GM12878 (cell line): ENCODE measurements around the gene LSM11. TPM values are rescaled to one million over a fixed set of nuclear protein-coding genes. Genes with fewer than 3 reads are reported as not detected.
"Not testable (repeated sequence)": the region's sequence is repeated elsewhere in the genome, so short reads cannot be mapped to it uniquely, and the experiment has no call there.

Experiments used
- ATAC-seq: fragments of 200-7000 bp; cut with Tn5 transposase; 3 replicates; pipeline ENCODE4 v1.9.1; 2020; ENCODE audit warnings: mild to moderate bottlenecking, moderate library complexity
- BruUV-seq: library from RNA; stranded (reverse); fragments of 400-500 nt; replicated peaks from 2 replicates; lab custom pipeline; 2021; lab: Mats Ljungman, UMichigan
- CTCF ChIA-PET: fragments of 300-600 bp; sonication (Branson Sonifier 250); formaldehyde crosslinking; extraction: SDS; loops from one replicate; lab custom pipeline; 2021; ENCODE audit warnings: inconsistent platforms; lab: Yijun Ruan, JAX
- POLR2A ChIA-PET: fragments of 350-600 bp; formaldehyde crosslinking; extraction: SDS; loops from one replicate; lab custom pipeline; 2021; ENCODE audit warnings: inconsistent platforms; lab: Charles Lee
- RAD21 ChIA-PET: fragments of 300-600 bp; sonication (Branson Sonifier 250); formaldehyde crosslinking; loops from one replicate; lab custom pipeline; 2023; ENCODE audit warnings: antibody characterized with exemption; ENCODE audit not compliant: unreplicated experiment; lab: Charles Lee
- SMC1A ChIA-PET: fragments of 300-600 bp; sonication (Branson Sonifier 250); formaldehyde crosslinking; loops from one replicate; lab custom pipeline; 2023; ENCODE audit not compliant: unreplicated experiment, uncharacterized antibody; lab: Charles Lee
- DNase-seq: peaks from one replicate; pipeline ENCODE4 v3.0.0-alpha.2; 2011; ENCODE audit warnings: low read depth, low spot score
- FAIRE-seq: peaks from 3 replicates; lab custom pipeline; 2011; peaks lifted over from hg19 to GRCh38; lab: Jason Lieb, UNC
- H2AFZ ChIP-seq: 2 replicates; pipeline ENCODE4 v1.6.0; 2011; ENCODE audit warnings: low read depth, low read length, control low read depth; ENCODE audit not compliant: control insufficient read depth
- H3K27ac ChIP-seq: 2 replicates; pipeline ENCODE4 v1.5.1; 2011; ENCODE audit warnings: control low read depth; ENCODE audit not compliant: control insufficient read depth, insufficient read depth
- H3K27me3 ChIP-seq, 2 experiments: replicated peaks in 1 of 2; 2 replicates each; pipeline versions ENCODE4 v1.6.0 to v1.6.1; 2011; ENCODE audit warnings: low read length in 1 of 2; ENCODE audit not compliant: control insufficient read depth in 2 of 2, insufficient read depth in 2 of 2
- H3K36me3 ChIP-seq, 2 experiments: 2 replicates each; pipeline ENCODE4 v1.5.1; 2011; ENCODE audit warnings: low read length in 1 of 2; ENCODE audit not compliant: control insufficient read depth in 2 of 2, insufficient read depth in 2 of 2
- H3K4me1 ChIP-seq: 2 replicates; pipeline ENCODE4 v1.6.1; 2011; ENCODE audit warnings: mild to moderate bottlenecking, low read length, moderate library complexity, mixed read lengths; ENCODE audit not compliant: control insufficient read depth, insufficient read depth
- H3K4me2 ChIP-seq: 2 replicates; pipeline ENCODE4 v1.6.0; 2011; ENCODE audit warnings: control low read depth; ENCODE audit not compliant: control insufficient read depth, insufficient read depth
- H3K4me3 ChIP-seq: fragments of 200-600 bp; sonication (generic); 2 replicates; pipeline ENCODE4 v1.5.1; 2016
- H3K79me2 ChIP-seq: 2 replicates; pipeline ENCODE4 v1.6.0; 2011; ENCODE audit warnings: low read length; ENCODE audit not compliant: control insufficient read depth, insufficient read depth
- H3K9ac ChIP-seq: 2 replicates; pipeline ENCODE4 v1.8.0; 2011; ENCODE audit warnings: low read length, control low read depth, mixed read lengths; ENCODE audit not compliant: control insufficient read depth, insufficient read depth
- H3K9me3 ChIP-seq: replicated peaks from 3 replicates; pipeline ENCODE4 v1.5.1; 2011; ENCODE audit warnings: mild to moderate bottlenecking, low read length; ENCODE audit not compliant: control insufficient read depth, insufficient read depth
- H4K20me1 ChIP-seq: 2 replicates; pipeline ENCODE4 v1.6.0; 2011; ENCODE audit not compliant: control insufficient read depth, insufficient read depth
- WGBS: methylation state at CpG from one replicate; pipeline ENCODE4 v1.1.6; 2016; ENCODE audit warnings: low lambda C conversion rate; ENCODE audit not compliant: insufficient replicate concordance, insufficient coverage; ENCODE audit errors: missing lambda C conversion rate; 5-methylcytosine and 5-hydroxymethylcytosine counted together
- in situ Hi-C: fragments of 300-500 bp; cut with MboI; formaldehyde crosslinking; loops from 9 replicates; pipeline ENCODE4 v1.14.3; 2018; ENCODE audit warnings: mixed read lengths
- intact Hi-C: fragments of 100-400 bp; cut with micrococcal nuclease; formaldehyde crosslinking; loops from one replicate; pipeline ENCODE4 v1.14.2; 2022; ENCODE audit not compliant: unreplicated experiment
- polyA plus RNA-seq, 11 experiments: library from polyadenylated mRNA; depleted of rRNA in 4 of 11; unstranded in 6 of 11; stranded (reverse) in 5 of 11; fragments of >200 nt; fragmentation: Nextera tagmentation in 4 of 11; fragmentation: Illumina TruSeq in 1 of 11; extraction: Ambion mirVana in 4 of 11; extraction: Trizol in 1 of 11; gene quantifications; 1 replicate in 1 of 11; 2 replicates in 10 of 11; pipeline versions ENCODE4 v1.2.1 to v1.2.3, GENCODE V29; 2011 to 2016; ENCODE audit warnings: inconsistent platforms in 2 of 11, missing spikeins in 2 of 11, low read depth in 1 of 11
- total RNA-seq, 4 experiments: library from RNA; depleted of rRNA in 3 of 4; stranded (reverse); fragments of >200 nt in 3 of 4; fragmentation: Illumina TruSeq in 1 of 4; extraction: Trizol in 1 of 4; gene quantifications; 2 replicates each; pipeline versions ENCODE4 v1.2.1 to v1.2.3, GENCODE V29; 2013 to 2021

The LSM11 gene
- total and polyA plus RNA-seq, 10 of the 15 experiments (the other 5 are each of a cell fraction or from before 2014, with no cell fraction given), result 0.71 to 8.5 (median 4.2) TPM

- H4K20me1 ChIP-seq, H3K9ac ChIP-seq, H2AFZ ChIP-seq, H3K36me3 ChIP-seq, SMC1A ChIA-PET, BruUV-seq, H3K27ac ChIP-seq, FAIRE-seq, H3K79me2 ChIP-seq, H3K9me3 ChIP-seq, H3K27me3 ChIP-seq, H3K4me3 ChIP-seq, intact Hi-C loops, H3K4me1 ChIP-seq, in situ Hi-C loops, POLR2A ChIA-PET, DNase-seq, ATAC-seq, H3K4me2 ChIP-seq: not testable (repeated sequence)
- ChIA-PET RAD21 (interaction anchor here (1.5 kb wide), 1 partner anchor 23 kb away, joined by 3 read pairs; no protein-coding TSS in a partner anchor), CTCF (interaction anchor here (0.7 to 0.9 kb wide), 2 partner anchors 184 to 368 kb away, joined by 4 read pairs; no protein-coding TSS in a partner anchor)
- WGBS, result 67% methylated on average over 3 of the region's 3 CpGs
These were observed 47.4 kb upstream of the LSM11 start for GRCh38 chr5:157696154-157696553.

- H3K9me3 ChIP-seq, DNase-seq, BruUV-seq, H3K36me3 ChIP-seq, SMC1A ChIA-PET, RAD21 ChIA-PET, H3K4me1 ChIP-seq, H4K20me1 ChIP-seq, POLR2A ChIA-PET, H2AFZ ChIP-seq, ATAC-seq, H3K4me2 ChIP-seq, H3K27me3 ChIP-seq, H3K79me2 ChIP-seq, intact Hi-C loops, in situ Hi-C loops, H3K27ac ChIP-seq, CTCF ChIA-PET, H3K4me3 ChIP-seq, FAIRE-seq, H3K9ac ChIP-seq: not testable (repeated sequence)
- 52% methylated on average over 4 of the region's 4 CpGs for WGBS
These were observed 44.8 kb upstream of the LSM11 start for GRCh38 chr5:157698674-157699073.
